Urothelium cell line (cell line): ENCODE measurements around the gene F2RL1.
"Not testable (repeated sequence)": the region's sequence is repeated elsewhere in the genome, so short reads cannot be mapped to it uniquely, and the experiment has no call there.

Source experiments
- DNase-seq: peaks from one replicate; pipeline ENCODE4 v3.0.0; 2011; ENCODE audit warnings: low spot score, mixed read lengths
- FAIRE-seq: peaks from 2 replicates; lab custom pipeline; 2011; peaks lifted over from hg19 to GRCh38; lab: Jason Lieb, UNC

Gene F2RL1

DNA sequence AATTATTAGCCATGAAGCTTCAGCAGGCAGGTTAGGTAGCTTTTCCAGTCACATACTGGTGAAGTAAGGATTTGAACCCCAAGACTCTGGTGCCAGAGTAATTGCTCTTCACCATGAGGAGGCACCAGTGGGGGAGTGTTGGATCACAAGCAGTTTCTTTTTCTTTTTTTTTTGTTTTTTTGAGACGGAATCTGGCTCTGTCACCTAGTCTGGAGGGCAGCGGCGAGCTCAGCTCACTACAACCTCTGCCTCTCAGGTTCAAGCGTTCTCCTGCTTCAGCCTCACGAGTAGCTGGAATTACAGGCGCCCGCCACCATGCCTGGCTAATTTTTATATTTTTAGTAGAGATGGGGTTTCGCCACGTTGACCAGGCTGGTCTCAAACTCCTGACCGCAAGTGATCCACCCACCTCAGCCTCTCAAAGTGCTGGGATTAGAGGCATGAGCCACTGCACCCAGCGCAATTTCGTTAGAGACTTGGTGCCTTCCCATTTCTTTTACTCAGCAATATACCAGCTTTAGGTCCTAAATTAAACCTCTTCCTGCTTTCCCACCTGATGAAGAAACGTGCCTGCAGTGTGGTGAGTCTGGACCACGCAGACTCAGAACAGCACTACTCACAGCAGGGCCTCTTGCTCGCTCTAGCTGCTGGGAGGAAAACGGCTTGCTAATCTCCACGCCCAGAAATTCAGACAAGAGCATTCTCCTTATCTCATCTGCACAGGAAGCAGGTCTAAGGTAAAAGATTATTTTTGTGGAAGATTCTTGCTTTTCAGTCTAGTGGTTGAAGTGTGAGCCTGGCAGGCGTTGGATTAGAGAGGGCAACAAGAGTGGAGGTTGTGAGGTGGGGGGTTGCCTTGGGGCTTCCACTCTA lies 30.8 kb downstream of the F2RL1 start, which contains the start of gene S100Z:
TSS of gene S100Z (plus strand) at position 596 of the 873 bp plus-strand sequence. CDS start 25,346 bp downstream, outside the sequence.
- no peak for FAIRE-seq
- no peak for DNase-seq

DNA sequence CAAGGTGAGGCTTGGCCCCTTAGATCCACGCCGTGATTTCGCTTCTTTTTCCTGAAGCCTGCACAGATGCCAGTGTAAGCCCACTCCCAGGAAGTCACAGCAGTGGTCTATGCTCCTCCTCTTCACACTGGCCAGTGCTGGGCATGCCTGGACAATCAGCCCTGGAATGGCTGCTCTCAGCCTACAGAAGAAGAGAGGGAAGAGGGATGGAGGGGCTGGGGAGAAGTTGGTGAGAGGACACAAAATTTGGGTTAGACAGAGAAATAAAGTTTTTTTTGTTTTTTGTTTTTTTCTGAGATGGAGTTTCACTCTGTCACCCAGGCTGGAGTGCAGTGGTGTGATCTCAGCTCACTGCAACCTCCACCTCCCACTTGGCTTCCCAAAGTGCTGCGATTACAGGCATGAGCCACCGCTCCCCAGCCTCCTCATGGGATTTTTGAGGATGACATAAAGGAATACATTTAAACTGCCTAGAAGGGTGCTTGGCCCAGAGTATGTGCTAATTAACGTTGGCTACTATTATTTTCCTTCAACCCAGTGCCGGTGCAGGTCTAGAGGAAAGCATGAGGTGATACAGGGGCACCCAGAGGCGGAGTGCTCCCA lies 31.8 kb downstream of the F2RL1 start:
- FAIRE-seq = no peak

DNA sequence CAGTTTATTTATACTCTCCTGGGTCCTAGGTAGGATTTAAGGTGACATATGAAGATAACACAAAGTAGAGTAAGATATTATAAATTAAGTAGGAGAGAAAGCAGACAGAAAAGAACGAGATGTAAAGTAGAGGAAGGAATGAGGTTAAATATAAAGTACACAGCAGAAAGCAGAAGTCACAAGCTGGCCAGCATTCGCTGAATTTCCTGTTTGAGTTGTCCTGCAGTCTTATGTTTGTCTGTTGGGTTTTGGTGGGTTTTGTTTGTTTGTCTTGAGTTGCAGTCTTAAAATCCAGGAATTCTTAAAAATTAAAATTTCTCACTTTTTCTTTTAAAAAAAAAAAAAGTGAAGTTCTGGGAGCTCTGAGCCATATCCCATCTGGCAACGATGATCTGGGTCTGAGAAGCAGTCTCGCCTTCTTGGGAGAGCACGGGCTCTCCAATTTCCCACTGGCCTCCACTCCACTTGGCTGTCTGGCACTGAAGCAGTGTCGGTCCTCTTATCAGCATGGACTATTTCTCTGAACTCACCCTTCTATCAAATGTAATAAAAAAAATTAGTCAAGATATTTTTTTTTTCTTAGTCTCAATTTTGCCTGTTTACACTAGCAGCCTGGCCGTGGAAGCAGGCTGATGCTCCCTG lies 33.0 kb downstream of the F2RL1 start:
- FAIRE-seq = no peak
- no peak for DNase-seq

More for the DNA sequence above, 31.8 kb downstream of the F2RL1 start:
- DNase-seq = no peak

DNA sequence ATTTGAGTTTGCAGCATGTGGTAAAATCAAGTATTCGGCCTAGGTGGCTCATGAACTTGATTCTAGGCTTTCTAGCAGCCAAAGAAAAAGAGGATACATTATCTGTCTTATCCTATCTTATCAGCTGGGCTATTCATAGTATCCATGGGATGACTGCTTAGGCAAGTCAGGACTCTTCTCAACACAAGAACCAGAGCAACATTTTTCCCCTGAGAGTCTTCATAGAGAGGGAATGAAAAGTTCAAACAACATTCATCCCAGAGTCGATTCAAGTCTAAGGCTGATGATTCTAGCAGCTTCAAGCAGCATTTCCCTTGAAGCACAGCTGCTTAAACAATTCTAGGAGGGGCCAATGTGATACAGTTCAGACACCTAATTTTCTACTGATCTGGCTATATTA lies 33.9 kb downstream of the F2RL1 start:
- DNase-seq (no peak), FAIRE-seq (no peak)

DNA sequence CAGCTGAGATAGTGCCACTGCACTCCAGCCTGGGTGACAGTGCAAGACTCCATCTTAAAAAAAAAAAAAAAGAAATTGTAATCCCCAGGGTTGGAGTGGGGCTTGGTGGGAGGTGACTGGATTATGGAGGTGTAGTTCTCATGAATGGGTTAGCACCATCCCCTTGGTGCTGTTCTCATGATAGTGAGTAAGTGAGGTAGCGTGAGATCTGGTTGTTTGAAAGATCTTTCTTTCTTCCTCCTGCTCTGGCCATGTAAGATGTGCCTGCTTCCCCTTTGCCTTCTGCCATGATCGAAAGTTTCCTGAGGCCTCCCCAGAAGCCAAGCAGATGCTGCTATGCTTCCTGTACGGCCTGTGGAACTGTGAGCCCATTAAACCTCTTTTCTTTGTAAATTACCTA lies 34.9 kb downstream of the F2RL1 start:
- not testable (repeated sequence) for FAIRE-seq

DNA sequence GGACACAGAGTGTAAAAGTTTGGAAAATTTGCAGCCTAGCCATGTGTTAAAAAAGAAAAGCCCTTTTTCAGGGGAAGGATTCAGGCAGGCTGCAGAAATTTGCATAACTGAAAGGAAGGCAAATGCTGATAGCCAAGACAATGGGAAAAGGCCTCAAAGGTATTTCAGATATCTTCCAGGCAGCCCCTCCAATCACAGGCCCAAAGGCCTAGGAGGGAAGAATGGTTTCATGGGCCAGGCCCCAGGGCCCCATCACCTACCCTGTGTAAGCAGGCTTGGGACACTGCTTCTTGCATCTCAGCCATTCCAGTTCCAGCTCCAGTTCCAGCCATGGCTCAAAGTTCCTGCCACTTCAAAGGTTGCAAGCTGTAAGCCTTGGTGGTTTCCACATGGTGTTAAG lies 35.8 kb downstream of the F2RL1 start:
- no peak for FAIRE-seq
- no peak for DNase-seq

More for the DNA sequence above, 34.9 kb downstream of the F2RL1 start:
- DNase-seq = not testable (repeated sequence)

DNA sequence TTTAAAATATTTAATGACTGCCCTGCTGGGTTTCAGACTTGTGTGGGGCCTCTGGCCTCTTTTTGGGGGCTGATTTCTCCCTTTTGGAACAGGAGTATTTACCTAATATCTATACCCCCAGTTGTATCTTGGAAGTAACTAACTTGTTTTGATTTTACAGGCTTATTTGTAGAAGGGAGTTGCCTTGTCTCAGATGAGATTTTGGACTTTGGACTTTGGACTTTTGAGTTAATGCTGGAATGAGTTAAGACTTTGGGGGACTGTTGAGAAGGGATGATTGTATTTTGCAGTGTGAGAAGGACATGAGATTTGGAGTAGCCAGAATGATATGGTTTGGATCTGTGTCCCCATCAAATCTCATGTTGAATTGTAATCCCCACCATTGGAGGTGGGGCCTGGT lies 36.7 kb downstream of the F2RL1 start:
- not testable (repeated sequence) for DNase-seq, FAIRE-seq

DNA sequence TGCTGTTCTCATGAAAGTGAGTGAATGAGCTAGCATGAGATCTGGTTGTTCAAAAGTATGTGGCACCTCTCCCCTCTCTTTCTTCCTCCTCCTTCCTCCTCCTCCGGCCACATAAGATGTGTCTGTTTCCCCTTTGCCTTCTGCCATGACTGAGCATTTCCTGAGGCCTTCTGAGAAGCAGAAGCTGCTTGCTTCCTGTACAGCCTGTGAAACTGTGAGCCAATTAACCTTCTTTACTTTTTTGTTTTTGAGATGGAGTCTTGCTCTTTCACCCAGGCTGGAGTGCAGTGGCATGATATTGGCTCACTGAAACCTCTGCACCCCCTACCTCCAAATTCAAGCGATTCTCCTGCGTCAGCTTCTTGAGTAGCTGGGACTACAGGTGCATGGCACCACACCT lies 37.1 kb downstream of the F2RL1 start:
- DNase-seq = no peak
- FAIRE-seq = no peak

DNA sequence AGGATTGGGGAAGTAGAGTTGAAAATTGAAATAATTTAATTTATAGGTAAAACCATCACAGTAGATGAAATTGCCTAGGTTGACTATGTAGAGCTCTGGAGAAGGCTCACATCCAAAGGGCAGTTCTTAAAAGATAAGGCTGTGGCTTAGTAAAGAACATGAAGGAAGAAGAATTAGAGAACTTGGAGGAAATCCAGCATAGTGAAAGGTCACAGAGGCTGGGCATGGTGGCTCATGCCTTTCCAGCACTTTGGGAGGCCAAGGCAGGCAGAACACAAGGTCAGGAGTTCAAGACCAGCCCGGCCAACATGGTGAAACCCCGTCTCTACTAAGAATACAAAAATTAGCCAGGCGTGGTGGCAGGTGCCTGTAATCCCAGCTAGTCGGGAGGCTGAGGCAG lies 38.0 kb downstream of the F2RL1 start:
- not testable (repeated sequence) for DNase-seq, FAIRE-seq

DNA sequence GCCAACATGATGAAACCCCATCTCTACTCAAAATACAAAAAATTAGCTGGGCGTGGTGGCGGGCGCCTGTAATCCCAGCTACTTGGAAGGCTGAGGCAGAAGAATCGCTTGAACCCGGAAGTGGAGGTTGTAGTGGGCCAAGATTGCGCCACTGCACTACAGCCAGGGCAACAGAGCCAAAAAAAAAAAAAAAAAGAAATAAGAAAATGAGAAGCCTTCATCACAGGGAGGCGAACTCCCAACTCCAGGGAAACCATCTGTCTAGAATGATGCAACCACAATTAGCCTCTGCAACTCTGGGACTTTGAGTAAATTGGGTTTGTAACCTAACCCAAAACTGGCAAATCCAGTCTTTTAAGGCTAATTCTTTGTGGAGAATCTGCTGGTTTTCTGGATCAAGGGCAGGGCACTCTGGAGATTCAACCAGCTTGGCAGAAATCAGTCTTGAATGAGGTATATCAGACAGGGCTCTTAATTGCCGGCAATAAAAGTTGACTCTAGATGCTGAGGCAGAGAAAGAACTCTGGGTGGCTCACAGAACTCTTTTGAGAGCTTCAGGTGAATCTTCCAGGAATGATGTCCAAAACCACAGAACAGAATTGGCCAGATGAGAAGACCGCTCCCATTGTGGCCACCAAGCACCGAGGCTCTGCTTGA lies 40.9 kb downstream of the F2RL1 start:
- FAIRE-seq = no peak
- DNase-seq = no peak

DNA sequence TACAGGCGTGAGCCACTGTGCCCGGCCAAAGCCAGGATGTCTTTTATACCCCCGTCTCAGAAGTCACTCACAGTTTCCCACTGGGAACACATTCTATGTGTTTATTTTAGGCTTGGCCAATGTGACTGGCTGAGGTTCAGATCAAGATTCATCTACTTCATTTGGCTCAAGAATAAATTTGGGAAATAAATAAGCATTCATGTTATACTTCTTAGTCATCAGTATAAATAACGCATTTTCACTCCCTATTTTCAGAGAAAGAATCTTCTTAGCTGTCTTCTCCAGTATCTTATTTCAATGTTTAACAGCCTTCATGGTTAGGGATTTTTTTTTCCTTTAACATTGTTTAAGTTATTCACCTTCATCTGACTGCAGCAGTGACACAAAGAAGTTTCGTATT lies 42.8 kb downstream of the F2RL1 start:
- DNase-seq = no peak
- FAIRE-seq = no peak

DNA sequence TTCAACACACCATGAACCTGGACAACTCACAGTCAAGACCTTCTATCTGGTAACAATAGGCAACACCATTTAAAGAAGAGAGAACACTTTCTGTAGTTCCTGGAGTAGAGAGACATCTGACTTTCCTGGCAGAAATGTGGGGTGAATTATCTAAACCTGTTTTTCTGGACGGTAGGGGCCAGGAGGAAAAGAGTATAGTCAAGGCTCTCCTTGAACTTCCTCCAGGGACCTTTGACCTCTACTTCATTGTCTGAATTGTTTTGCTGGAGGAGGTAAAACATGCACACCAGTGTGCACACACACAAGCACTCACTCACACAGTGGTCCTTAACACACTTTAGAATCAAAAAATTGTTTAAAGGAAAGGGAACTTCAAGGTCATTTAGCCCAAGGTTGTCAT lies 44.2 kb downstream of the F2RL1 start:
- DNase-seq = no peak

DNA sequence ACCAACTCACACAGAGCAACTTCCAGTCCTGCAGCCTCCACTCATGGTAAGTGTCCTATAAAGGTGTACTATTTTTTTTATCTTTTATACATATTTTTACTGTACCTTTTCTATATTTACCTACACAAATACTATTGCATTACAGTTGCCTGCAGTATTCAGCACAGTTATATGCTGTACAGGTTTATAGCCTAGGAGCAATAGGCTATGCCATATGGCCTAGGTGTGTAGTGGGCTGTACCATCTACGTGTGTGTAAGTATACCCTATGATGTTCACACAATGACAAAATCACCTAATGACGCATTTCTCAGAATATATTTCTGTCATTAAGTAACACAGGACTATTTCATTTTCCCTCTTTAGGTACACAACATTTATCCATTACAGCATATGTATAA lies 47.7 kb downstream of the F2RL1 start:
- FAIRE-seq (no peak), DNase-seq (no peak)

More for the DNA sequence above, 44.2 kb downstream of the F2RL1 start:
- FAIRE-seq = no peak

DNA sequence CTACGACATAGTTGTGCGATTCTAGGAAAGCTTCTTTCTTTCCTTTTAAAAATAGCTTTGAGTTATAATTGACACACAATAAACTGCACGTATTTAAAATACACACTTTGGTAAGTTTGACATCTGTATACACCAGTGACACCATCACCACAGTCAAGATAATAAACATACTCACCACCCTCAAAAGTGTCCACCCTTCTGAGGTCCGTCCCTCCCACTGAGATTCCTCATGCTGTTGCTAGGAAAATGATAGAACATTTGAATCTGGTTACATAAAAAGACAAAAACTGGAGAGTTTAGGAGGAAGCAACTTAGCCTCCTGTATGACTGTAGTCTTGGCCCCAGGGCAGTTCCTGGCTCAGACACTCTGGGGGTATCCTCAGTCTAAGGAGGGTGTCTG lies 48.2 kb downstream of the F2RL1 start:
- DNase-seq = no peak
- FAIRE-seq = no peak

DNA sequence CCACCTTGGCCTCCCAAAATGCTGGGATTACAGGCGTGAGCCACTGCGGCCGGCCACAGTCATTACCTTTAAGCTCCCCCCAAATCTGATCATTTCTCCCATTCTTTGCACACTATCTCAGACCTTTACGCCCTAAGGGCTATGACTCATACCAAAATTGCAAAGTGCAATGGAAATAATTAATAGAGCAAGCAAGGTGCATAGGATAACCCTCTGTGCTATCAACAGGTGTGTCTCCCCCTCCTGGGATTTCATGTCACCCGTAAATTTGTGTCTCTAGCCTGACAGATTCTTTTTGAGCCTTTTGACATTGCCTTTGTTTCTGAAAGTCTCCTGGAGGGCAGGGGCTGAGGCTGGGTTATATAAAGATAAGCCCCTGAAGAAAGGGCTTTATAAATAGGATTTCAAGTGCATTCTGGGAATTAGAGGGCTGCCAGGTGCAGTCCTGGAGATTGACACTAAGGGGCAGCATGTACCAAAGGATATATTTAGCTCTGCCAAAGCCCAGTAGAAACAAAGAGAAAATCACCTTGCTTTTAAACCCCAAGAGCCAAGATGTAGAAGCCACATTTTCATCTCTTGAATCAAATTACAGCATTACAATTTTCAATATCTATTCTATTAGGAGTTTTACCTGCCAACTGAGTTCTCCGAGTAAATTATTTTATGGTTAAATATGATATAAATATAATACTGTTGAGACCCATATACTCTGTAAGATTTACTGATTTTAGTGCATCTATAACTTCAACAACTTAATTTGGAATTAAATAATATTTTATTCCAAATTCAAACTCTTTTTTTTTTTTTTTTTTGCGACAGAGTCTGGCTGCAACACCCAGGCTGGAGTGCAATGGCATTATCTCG lies 49.2 kb downstream of the F2RL1 start:
- DNase-seq (peak; percentile 67), FAIRE-seq (no peak)

DNA sequence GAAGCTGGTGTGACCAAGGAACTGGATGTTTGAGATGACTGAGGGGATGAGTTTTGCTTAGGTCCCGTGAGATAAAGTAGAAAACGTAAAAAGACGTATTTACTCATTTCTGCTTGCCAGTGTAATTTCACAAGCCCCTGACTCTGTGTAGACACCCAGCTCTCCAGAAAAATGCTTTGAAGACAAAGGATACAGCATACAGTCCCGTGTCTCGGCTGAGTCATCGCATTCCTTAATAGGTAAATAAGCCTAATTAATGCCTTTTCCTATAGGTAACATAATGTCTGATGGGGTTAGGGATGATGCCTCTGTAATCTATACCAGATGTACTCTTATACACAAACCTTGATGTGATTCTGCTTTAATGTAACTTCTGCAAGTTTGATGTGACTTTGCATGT lies 51.2 kb downstream of the F2RL1 start:
- FAIRE-seq (no peak), DNase-seq (no peak)

DNA sequence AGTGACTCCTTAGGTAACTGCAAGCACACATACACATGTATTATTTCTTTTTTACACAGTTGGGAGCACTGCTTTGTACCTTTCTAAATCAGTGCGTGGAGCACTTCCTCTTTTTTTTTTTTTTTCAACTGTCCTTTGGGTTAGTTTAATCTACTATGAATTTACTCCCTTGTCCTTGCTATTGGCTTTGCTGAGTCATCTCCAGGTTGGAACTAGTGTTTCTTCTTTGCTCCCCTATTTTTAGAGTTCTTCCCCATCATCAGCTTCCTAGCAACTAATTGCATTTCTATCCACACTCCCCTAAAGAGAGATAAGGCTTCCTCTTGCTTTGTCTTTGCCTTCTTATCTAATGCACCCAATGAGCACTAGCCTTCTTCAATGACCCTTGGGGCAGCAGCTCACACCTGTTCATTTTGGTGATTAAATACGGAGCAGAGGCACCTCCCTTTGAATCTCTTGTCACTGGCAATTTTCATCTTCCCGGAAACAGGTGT lies 55.3 kb downstream of the F2RL1 start:
- DNase-seq = no peak
- no peak for FAIRE-seq
